Naive thymus-derived CD8-positive, alpha-beta T cell (primary cell): ENCODE data around the gene MCF2L. TPM values are rescaled to one million over a fixed set of nuclear protein-coding genes. Genes with fewer than 3 reads are reported as not detected.

Source experiments
- ATAC-seq, 2 donors: fragments of 150-1000 bp; cut with Tn5 transposase in 1 of 2; sonication (Bioruptor Pico), chemical (Tn5 transposase) in 1 of 2; 1 replicate in 1 of 2; 2 replicates in 1 of 2; pipeline ENCODE4 v1.10.0; 2021; ENCODE audit warnings: mild to moderate bottlenecking in 2 of 2, moderate library complexity in 2 of 2
- POLR2A ChIA-PET: fragments of 350-600 bp; sonication (Branson Sonifier 250); formaldehyde crosslinking; loops from one replicate; lab custom pipeline; 2021; ENCODE audit warnings: antibody characterized with exemption; lab: Charles Lee
- DNase-seq, 10 donors: peaks; one replicate each; pipeline versions ENCODE4 v3.0.0 to v3.0.0-alpha.2; 2020 to 2022
- H3K27ac Mint-ChIP-seq, 10 donors: one replicate each; pipeline ENCODE4 v1.8.0; 2020 to 2022; ENCODE audit warnings: mild to moderate bottlenecking in 10 of 10, mixed read lengths in 10 of 10, moderate library complexity in 4 of 10, inconsistent platforms in 1 of 10
- H3K27me3 Mint-ChIP-seq, 5 donors: one replicate each; pipeline ENCODE4 v1.8.0; 2021 to 2022; ENCODE audit warnings: mixed read lengths in 5 of 5
- H3K36me3 Mint-ChIP-seq, 3 donors: one replicate each; pipeline ENCODE4 v1.8.0; 2020 to 2022; ENCODE audit warnings: mixed read lengths in 3 of 3, mild to moderate bottlenecking in 2 of 3, inconsistent platforms in 1 of 3
- H3K4me1 Mint-ChIP-seq, 4 donors: one replicate each; pipeline ENCODE4 v1.8.0; 2021 to 2022; ENCODE audit warnings: mixed read lengths in 4 of 4
- H3K4me3 Mint-ChIP-seq, 10 donors: one replicate each; pipeline ENCODE4 v1.8.0; 2020 to 2022; ENCODE audit warnings: mild to moderate bottlenecking in 10 of 10, mixed read lengths in 10 of 10, moderate library complexity in 6 of 10, inconsistent platforms in 1 of 10
- H3K9me3 Mint-ChIP-seq, 9 donors: one replicate each; pipeline ENCODE4 v1.8.0; 2020 to 2022; ENCODE audit warnings: mixed read lengths in 9 of 9, mild to moderate bottlenecking in 3 of 9, inconsistent platforms in 1 of 9, moderate library complexity in 1 of 9
- polyA plus RNA-seq, 3 donors: library from polyadenylated mRNA; unstranded; fragments of 300-500 nt; fragmentation: Illumina TruSeq; gene quantifications; one replicate each; pipeline ENCODE4 v1.2.3, GENCODE V29; 2021
- total RNA-seq, 8 experiments: library from RNA in 2 of 8; stranded (reverse) in 2 of 8; gene quantifications; one replicate each; pipeline ENCODE4 v1.2.3 and lab custom pipeline; 2021 to 2026

The MCF2L gene
- total and polyA plus RNA-seq, 5 experiments from 2014 or later: 0.81 to 30.3 (median 4.4) TPM

DNA sequence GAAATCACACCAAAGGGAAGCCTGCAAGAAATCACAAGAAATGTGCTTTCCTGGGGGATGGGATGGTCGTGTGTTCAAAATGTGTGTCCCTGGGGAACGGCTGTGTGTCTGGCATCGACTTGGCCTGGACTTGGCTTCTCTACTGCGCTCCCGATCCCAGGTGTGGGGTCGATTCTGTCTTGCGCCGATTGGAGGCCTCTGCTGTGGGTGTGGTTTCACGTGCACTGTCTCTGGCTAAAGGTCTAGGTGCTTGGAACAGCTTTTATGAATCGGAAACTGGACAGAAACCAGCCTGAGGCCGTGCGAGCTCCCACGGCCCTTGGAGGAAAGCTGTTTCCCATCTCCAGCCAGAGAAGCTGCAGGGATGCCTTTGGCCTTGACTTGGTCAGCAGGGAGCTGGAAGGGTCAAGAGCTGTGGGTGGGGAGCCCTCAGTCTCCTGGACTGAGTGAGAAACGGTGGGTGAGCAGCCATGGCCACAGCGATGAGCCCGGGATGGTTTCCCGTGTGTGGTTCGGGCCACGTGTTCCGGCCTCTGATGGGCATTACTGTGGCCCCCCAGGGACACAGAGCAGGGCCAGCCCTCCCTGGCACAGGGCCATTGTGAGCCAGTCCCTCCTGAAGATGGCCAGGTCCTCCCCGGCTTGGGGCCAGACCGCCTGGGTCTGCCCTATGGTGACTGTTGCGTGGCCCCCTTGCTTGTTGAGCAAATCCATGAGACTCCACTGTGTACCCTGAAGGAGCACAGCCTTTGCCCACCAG lies 29.7 kb downstream of the MCF2L start:
- H3K4me3 Mint-ChIP-seq: no peak overlapping the region
- peak overlapping the region in 2 of 10 donors; percentile 51 to 68 for H3K27ac Mint-ChIP-seq
- peaks cover 0 to 11% (median 0%) of the 10 kb centered on the region in 3 donors for H3K36me3 Mint-ChIP-seq
- H3K27me3 Mint-ChIP-seq: peaks cover 0 to 7% (median 0%) of the 10 kb centered on the region in 5 donors
- no peak for ATAC-seq
- no peak for DNase-seq
- POLR2A ChIA-PET: no interaction called here
- H3K9me3 Mint-ChIP-seq: peaks cover 0 to 3% (median 0%) of the 10 kb centered on the region in 9 donors
- H3K4me1 Mint-ChIP-seq: peaks cover 11 to 30% (median 19%) of the 10 kb centered on the region in 4 donors

- Mint-ChIP-seq H3K9me3 (peaks cover 0 to 3% (median 0%) of the 10 kb centered on the region in 9 donors), H3K4me1 (peaks cover 11 to 33% (median 23%) of the 10 kb centered on the region in 4 donors), H3K27me3 (peaks cover 0 to 7% (median 0%) of the 10 kb centered on the region in 5 donors), H3K27ac (peak overlapping the region in 1 of 10 donors; percentile 83), H3K4me3 (peak overlapping the region in 5 of 10 donors; percentile 8 to 48 (median 30)), H3K36me3 (peaks cover 0 to 11% (median 0%) of the 10 kb centered on the region in 3 donors)
- ATAC-seq (no peak), DNase-seq (no peak)
- POLR2A ChIA-PET: no interaction called here
Measured at GRCh38 chr13:112999414-113000177, 30.6 kb downstream of the MCF2L start.

DNA sequence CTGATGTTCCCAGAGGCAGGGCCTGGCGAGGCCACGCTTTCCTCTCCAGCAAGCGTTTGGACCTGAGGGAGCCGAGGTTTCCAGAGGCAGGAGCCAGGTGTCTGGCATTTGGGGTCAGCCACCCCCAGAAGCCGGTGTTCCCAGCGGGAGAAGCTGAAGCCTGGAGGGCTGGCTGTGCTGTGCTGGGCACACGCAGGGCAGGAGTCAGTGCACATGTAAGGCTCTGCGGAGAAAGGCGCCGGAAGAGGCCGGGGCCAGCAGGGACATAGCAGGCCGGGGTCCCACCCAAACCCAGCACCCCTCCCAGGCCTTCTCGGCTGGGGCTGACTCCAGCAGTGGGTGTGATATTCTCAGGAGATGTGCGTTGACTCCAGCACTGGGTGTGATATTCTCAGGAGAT lies 31.6 kb downstream of the MCF2L start:
- peaks cover 0 to 5% (median 0%) of the 10 kb centered on the region in 9 donors for H3K9me3 Mint-ChIP-seq
- DNase-seq: no peak
- POLR2A ChIA-PET: no interaction called here
- H3K4me1 Mint-ChIP-seq: peaks cover 16 to 42% (median 31%) of the 10 kb centered on the region in 4 donors
- ATAC-seq: no peak
- peaks cover 0 to 7% (median 0%) of the 10 kb centered on the region in 5 donors for H3K27me3 Mint-ChIP-seq
- peak overlapping the region in 5 of 10 donors; percentile 4 to 56 (median 33) for H3K4me3 Mint-ChIP-seq
- peaks cover 0 to 11% (median 2%) of the 10 kb centered on the region in 3 donors for H3K36me3 Mint-ChIP-seq
- no peak overlapping the region for H3K27ac Mint-ChIP-seq

- H3K27ac Mint-ChIP-seq: peak overlapping the region in 1 of 10 donors; percentile 32
- DNase-seq: no peak
- H3K4me1 Mint-ChIP-seq: peaks cover 17 to 51% (median 34%) of the 10 kb centered on the region in 4 donors
- peaks cover 0 to 7% (median 0%) of the 10 kb centered on the region in 5 donors for H3K27me3 Mint-ChIP-seq
- peak overlapping the region in 7 of 10 donors; percentile 26 to 62 (median 48) for H3K4me3 Mint-ChIP-seq
- peaks cover 0 to 5% (median 0%) of the 10 kb centered on the region in 9 donors for H3K9me3 Mint-ChIP-seq
- peak; percentile 37 to 52 for ATAC-seq
- peaks cover 0 to 8% (median 2%) of the 10 kb centered on the region in 3 donors for H3K36me3 Mint-ChIP-seq
- POLR2A ChIA-PET: no interaction called here
Measured at GRCh38 chr13:113001241-113002140, 32.5 kb downstream of the MCF2L start.

- Mint-ChIP-seq H3K4me3 (peak overlapping the region in 3 of 10 donors; percentile 7 to 62 (median 56)), H3K27me3 (peaks cover 0 to 7% (median 0%) of the 10 kb centered on the region in 5 donors), H3K4me1 (peaks cover 17 to 53% (median 36%) of the 10 kb centered on the region in 4 donors), H3K27ac (no peak overlapping the region), H3K9me3 (peaks cover 0 to 5% (median 0%) of the 10 kb centered on the region in 9 donors), H3K36me3 (peaks cover 0 to 8% (median 2%) of the 10 kb centered on the region in 3 donors)
- POLR2A ChIA-PET: no interaction called here
- no peak for DNase-seq
- ATAC-seq: no peak
Measured at GRCh38 chr13:113002206-113002912, 33.3 kb downstream of the MCF2L start.

GRCh38 chr13:113002913-113003290 lies 33.9 kb downstream of the MCF2L start:
- no peak for DNase-seq
- H3K27me3 Mint-ChIP-seq: peaks cover 0 to 7% (median 0%) of the 10 kb centered on the region in 5 donors
- peaks cover 0 to 8% (median 2%) of the 10 kb centered on the region in 3 donors for H3K36me3 Mint-ChIP-seq
- peaks cover 17 to 53% (median 36%) of the 10 kb centered on the region in 4 donors for H3K4me1 Mint-ChIP-seq
- POLR2A ChIA-PET: no interaction called here
- no peak overlapping the region for H3K4me3 Mint-ChIP-seq
- H3K27ac Mint-ChIP-seq: no peak overlapping the region
- peaks cover 0 to 5% (median 0%) of the 10 kb centered on the region in 9 donors for H3K9me3 Mint-ChIP-seq
- no peak for ATAC-seq

DNA sequence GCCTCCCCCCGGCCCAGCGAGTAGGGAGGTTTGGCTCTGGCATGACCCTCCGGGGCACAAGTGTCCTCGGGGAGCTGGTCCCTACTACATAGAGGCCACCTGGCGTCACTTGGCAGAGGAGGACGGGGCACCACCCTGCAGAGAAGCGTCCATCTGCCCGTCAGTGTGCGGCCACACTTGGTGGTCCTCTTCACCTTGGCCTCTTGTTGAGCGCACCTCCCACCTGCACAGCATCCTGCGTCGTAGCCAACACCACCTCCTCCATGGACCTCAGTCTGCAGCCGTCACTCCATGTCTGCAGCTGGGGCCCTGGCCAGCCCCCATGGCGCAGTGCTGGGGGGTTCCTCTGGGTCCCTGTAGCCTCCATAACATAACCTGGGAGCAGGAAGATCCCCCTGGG lies 35.1 kb downstream of the MCF2L start:
- POLR2A ChIA-PET: no interaction called here
- Mint-ChIP-seq H3K9me3 (peaks cover 0 to 5% (median 0%) of the 10 kb centered on the region in 9 donors), H3K4me3 (no peak overlapping the region), H3K36me3 (peaks cover 0 to 3% (median 2%) of the 10 kb centered on the region in 3 donors), H3K4me1 (peaks cover 17 to 52% (median 34%) of the 10 kb centered on the region in 4 donors), H3K27me3 (peaks cover 0 to 7% (median 0%) of the 10 kb centered on the region in 5 donors), H3K27ac (peak overlapping the region in 1 of 10 donors; percentile 63)
- DNase-seq: no peak
- no peak for ATAC-seq

DNA sequence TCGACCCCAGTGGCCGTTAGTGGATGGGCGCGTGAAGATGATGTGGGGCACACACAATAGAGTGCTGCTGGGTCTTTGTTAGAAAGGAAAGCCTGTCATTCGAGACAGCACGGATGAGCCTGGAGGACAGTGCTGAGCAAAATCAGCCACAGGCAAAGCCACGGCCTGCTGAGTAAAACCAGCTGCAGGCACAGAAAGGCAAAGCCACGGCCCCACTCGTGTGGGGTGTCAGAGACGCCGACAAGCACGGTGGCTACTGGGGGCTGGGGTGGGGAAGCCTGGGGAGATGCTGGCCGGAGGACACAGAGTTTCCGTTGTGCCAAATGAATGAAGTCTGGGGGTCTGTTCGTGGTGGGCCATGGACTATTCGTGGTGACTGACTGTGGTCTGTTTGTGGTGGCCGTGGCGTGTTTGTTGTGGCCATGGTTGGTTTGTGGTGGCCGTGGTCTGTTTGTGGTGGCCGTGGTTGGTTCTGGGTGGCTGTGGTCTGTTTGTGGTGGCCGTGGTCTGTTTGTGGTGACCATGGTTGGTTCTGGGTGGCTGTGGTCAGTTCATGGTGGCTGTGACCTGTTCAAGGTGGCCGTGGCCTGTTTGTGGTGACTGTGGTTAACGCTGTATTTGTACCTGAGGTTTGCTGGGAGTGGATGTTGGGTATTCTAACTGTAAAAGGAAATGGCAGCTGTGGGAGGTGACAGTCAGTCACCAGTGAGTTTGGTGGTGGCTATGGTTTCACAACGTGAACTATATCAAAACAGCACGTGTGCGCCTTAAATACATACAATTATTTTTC lies 36.3 kb downstream of the MCF2L start:
- Mint-ChIP-seq H3K36me3 (peaks cover 0 to 2% (median 0%) of the 10 kb centered on the region in 3 donors), H3K27ac (peak overlapping the region in 7 of 10 donors; percentile 20 to 95 (median 83)), H3K4me3 (peak overlapping the region in 5 of 10 donors; percentile 36 to 85 (median 75)), H3K4me1 (peaks cover 14 to 41% (median 28%) of the 10 kb centered on the region in 4 donors), H3K27me3 (peaks cover 0 to 2% (median 0%) of the 10 kb centered on the region in 5 donors), H3K9me3 (peaks cover 0 to 5% (median 0%) of the 10 kb centered on the region in 9 donors)
- ATAC-seq: peak in 1 of 2 donors; percentile 72
- peak in 4 of 10 donors; percentile 17 to 28 (median 22) for DNase-seq
- POLR2A ChIA-PET: no interaction called here

DNA sequence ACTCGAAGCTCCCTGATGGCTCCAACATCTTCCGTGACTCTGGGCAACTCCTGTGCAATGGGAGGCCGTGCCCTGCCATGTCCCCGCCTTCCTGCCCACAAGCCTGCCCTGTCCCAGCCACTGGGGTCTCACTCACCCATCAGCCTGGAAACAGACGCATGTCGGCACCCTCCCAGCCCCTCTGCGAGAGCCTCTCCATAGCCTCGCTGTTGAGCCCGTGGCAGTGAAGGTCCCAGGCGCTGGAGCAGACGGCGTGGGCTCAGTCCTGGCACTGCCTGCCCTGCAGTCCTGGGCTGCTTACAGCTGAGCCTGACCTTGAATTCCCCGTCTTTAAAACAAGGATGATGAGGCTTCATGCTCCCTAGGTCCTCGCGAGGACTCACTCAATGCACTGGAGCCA lies 37.0 kb downstream of the MCF2L start:
- Mint-ChIP-seq H3K27ac (no peak overlapping the region), H3K4me1 (peaks cover 11 to 38% (median 24%) of the 10 kb centered on the region in 4 donors), H3K27me3 (no peaks in the 10 kb centered on the region), H3K36me3 (peaks cover 0 to 2% (median 0%) of the 10 kb centered on the region in 3 donors), H3K9me3 (peaks cover 0 to 5% (median 0%) of the 10 kb centered on the region in 9 donors), H3K4me3 (no peak overlapping the region)
- DNase-seq (no peak), ATAC-seq (no peak)
- POLR2A ChIA-PET: no interaction called here

DNA sequence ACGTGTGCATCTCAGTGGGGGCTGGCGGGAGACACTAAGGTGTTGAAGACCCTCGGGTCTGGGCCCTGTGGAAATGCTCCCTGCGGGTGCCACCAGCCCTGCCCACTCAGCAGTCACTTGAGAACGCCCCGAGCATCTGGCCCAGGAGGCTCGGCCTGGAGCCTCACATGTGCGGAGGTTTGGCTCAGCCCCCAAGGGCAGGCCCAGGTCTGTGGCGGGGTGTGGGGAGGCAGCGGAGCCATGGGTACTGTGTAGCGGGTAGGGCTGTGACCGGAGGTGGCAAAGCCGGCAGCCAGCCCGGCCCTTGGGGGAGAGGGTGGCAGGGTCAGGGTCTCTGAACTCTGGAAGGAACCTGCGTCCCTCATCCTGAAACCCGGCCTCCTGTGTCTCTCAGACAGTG lies 37.6 kb downstream of the MCF2L start:
- H3K27ac Mint-ChIP-seq: no peak overlapping the region
- ATAC-seq (no peak), DNase-seq (no peak)
- H3K36me3 Mint-ChIP-seq: peaks cover 0 to 2% (median 0%) of the 10 kb centered on the region in 3 donors
- POLR2A ChIA-PET: no interaction called here
- no peak overlapping the region for H3K4me3 Mint-ChIP-seq
- H3K4me1 Mint-ChIP-seq: peaks cover 10 to 38% (median 25%) of the 10 kb centered on the region in 4 donors
- no peaks in the 10 kb centered on the region for H3K27me3 Mint-ChIP-seq
- peaks cover 0 to 5% (median 0%) of the 10 kb centered on the region in 9 donors for H3K9me3 Mint-ChIP-seq
